ENCODE data around the gene LEFTY1.

The LEFTY1 gene

GRCh38 chr1:225878282-225878681, 10.7 kb downstream of the LEFTY1 start:
- no peak overlapping the region for H4K91ac ChIP-seq (ENCODE audit: low read depth, low read length)
- no peak overlapping the region for H3K4me3 ChIP-seq (ENCODE audit: low read depth, low read length)
- peaks cover 11% of the 10 kb centered on the region for H3K79me2 ChIP-seq (ENCODE audit: control insufficient read depth, insufficient read depth, low read length, poor library complexity)
- H3K4me1 ChIP-seq (ENCODE audit: control insufficient read depth in 1 of 2, insufficient read depth in 2 of 2, low read length in 2 of 2), result peaks cover 28 to 32% of the 10 kb centered on the region in 2 experiments
- H3K27ac ChIP-seq (ENCODE audit: low read depth, low read length), result no peak overlapping the region
- no peaks in the 10 kb centered on the region for H3K9me3 ChIP-seq (ENCODE audit: insufficient read depth, low read depth, low read length)
- no peak for DNase-seq
- no peak overlapping the region for H3K4ac ChIP-seq (ENCODE audit: low read depth, low read length)
- no peak overlapping the region for H4K8ac ChIP-seq (ENCODE audit: low read depth, low read length)
- peaks cover 25% of the 10 kb centered on the region for H3K79me1 ChIP-seq (ENCODE audit: low read length)
- H3K27me3 ChIP-seq (ENCODE audit: insufficient read depth, low read length), result no peaks in the 10 kb centered on the region
- WGBS (ENCODE audit: extremely low coverage, insufficient coverage, insufficient read length), result no CpG with 5 or more reads among the region's 4 CpGs
- H3K4me2 ChIP-seq (ENCODE audit: low read length), result no peak overlapping the region
- H3K14ac ChIP-seq (ENCODE audit: low read length), result no peak overlapping the region
- H2BK12ac ChIP-seq (ENCODE audit: low read length), result no peak overlapping the region
- peaks cover 3 to 5% of the 10 kb centered on the region in 2 experiments for H3K36me3 ChIP-seq (ENCODE audit: control insufficient read depth in 1 of 2, insufficient read depth in 2 of 2, low read length in 2 of 2)
- no peak overlapping the region for H3K9ac ChIP-seq (ENCODE audit: low read length)
- no peak overlapping the region for H3K18ac ChIP-seq (ENCODE audit: low read length)
- no peak overlapping the region for H2AFZ ChIP-seq (ENCODE audit: insufficient read depth, low read length, poor library complexity)
- no peak overlapping the region for H2BK5ac ChIP-seq (ENCODE audit: low read depth, low read length, poor library complexity)
- H4K12ac ChIP-seq (ENCODE audit: low read depth, low read length), result no peak overlapping the region
- no peak overlapping the region for H3K23ac ChIP-seq (ENCODE audit: low read length)
- no peak overlapping the region for H2AK5ac ChIP-seq (ENCODE audit: low read length)
- H2BK120ac ChIP-seq (ENCODE audit: insufficient read depth, low read length, poor library complexity), result no peak overlapping the region

- no peak overlapping the region for H4K8ac ChIP-seq (ENCODE audit: low read depth, low read length)
- no peak overlapping the region for H3K18ac ChIP-seq (ENCODE audit: low read length)
- whole genome bisulfite sequencing (ENCODE audit: extremely low coverage, insufficient coverage, insufficient read length), result no CpG with 5 or more reads among the region's 10 CpGs
- H3K36me3 ChIP-seq (ENCODE audit: control insufficient read depth in 1 of 2, insufficient read depth in 2 of 2, low read length in 2 of 2), result peaks cover 3 to 9% of the 10 kb centered on the region in 2 experiments
- no peak overlapping the region for H2BK5ac ChIP-seq (ENCODE audit: low read depth, low read length, poor library complexity)
- no peak overlapping the region for H3K27ac ChIP-seq (ENCODE audit: low read depth, low read length)
- H2AFZ ChIP-seq (ENCODE audit: insufficient read depth, low read length, poor library complexity), result no peak overlapping the region
- no peaks in the 10 kb centered on the region for H3K27me3 ChIP-seq (ENCODE audit: insufficient read depth, low read length)
- no peak overlapping the region for H3K9ac ChIP-seq (ENCODE audit: low read length)
- no peak overlapping the region for H2BK12ac ChIP-seq (ENCODE audit: low read length)
- no peak overlapping the region for H3K23ac ChIP-seq (ENCODE audit: low read length)
- no peak overlapping the region for H4K12ac ChIP-seq (ENCODE audit: low read depth, low read length)
- H4K91ac ChIP-seq (ENCODE audit: low read depth, low read length), result no peak overlapping the region
- H3K4me2 ChIP-seq (ENCODE audit: low read length), result no peak overlapping the region
- H3K79me2 ChIP-seq (ENCODE audit: control insufficient read depth, insufficient read depth, low read length, poor library complexity), result peaks cover 9% of the 10 kb centered on the region
- H3K14ac ChIP-seq (ENCODE audit: low read length), result no peak overlapping the region
- no peak overlapping the region for H2BK120ac ChIP-seq (ENCODE audit: insufficient read depth, low read length, poor library complexity)
- H3K4me3 ChIP-seq (ENCODE audit: low read depth, low read length), result no peak overlapping the region
- peaks cover 26 to 28% of the 10 kb centered on the region in 2 experiments for H3K4me1 ChIP-seq (ENCODE audit: control insufficient read depth in 1 of 2, insufficient read depth in 2 of 2, low read length in 2 of 2)
- H2AK5ac ChIP-seq (ENCODE audit: low read length), result no peak overlapping the region
- no peaks in the 10 kb centered on the region for H3K9me3 ChIP-seq (ENCODE audit: insufficient read depth, low read depth, low read length)
- peak; percentile 18 to 38 for DNase-seq
- H3K79me1 ChIP-seq (ENCODE audit: low read length), result peaks cover 20% of the 10 kb centered on the region
- no peak overlapping the region for H3K4ac ChIP-seq (ENCODE audit: low read depth, low read length)
Observed at GRCh38 chr1:225877580-225877979, 11.4 kb downstream of the LEFTY1 start.

- Histone ChIP-seq H3K36me3 (ENCODE audit: control insufficient read depth in 1 of 2, insufficient read depth in 2 of 2, low read length in 2 of 2) (peaks cover 3 to 9% of the 10 kb centered on the region in 2 experiments), H2AFZ (ENCODE audit: insufficient read depth, low read length, poor library complexity) (no peak overlapping the region), H3K4me3 (ENCODE audit: low read depth, low read length) (no peak overlapping the region), H3K27ac (ENCODE audit: low read depth, low read length) (no peak overlapping the region), H3K9me3 (ENCODE audit: insufficient read depth, low read depth, low read length) (no peaks in the 10 kb centered on the region), H4K12ac (ENCODE audit: low read depth, low read length) (no peak overlapping the region), H2BK5ac (ENCODE audit: low read depth, low read length, poor library complexity) (no peak overlapping the region), H3K4ac (ENCODE audit: low read depth, low read length) (no peak overlapping the region), H3K18ac (ENCODE audit: low read length) (no peak overlapping the region), H3K9ac (ENCODE audit: low read length) (no peak overlapping the region), H3K79me2 (ENCODE audit: control insufficient read depth, insufficient read depth, low read length, poor library complexity) (peaks cover 7% of the 10 kb centered on the region), H4K91ac (ENCODE audit: low read depth, low read length) (no peak overlapping the region), H3K79me1 (ENCODE audit: low read length) (peaks cover 15% of the 10 kb centered on the region), H2AK5ac (ENCODE audit: low read length) (no peak overlapping the region), H3K27me3 (ENCODE audit: insufficient read depth, low read length) (no peaks in the 10 kb centered on the region), H3K4me2 (ENCODE audit: low read length) (no peak overlapping the region), H4K8ac (ENCODE audit: low read depth, low read length) (no peak overlapping the region), H2BK120ac (ENCODE audit: insufficient read depth, low read length, poor library complexity) (no peak overlapping the region), H3K14ac (ENCODE audit: low read length) (no peak overlapping the region), H3K4me1 (ENCODE audit: control insufficient read depth in 1 of 2, insufficient read depth in 2 of 2, low read length in 2 of 2) (peaks cover 25 to 28% of the 10 kb centered on the region in 2 experiments), H2BK12ac (ENCODE audit: low read length) (no peak overlapping the region), H3K23ac (ENCODE audit: low read length) (no peak overlapping the region)
- no CpG with 5 or more reads among the region's 12 CpGs for WGBS (ENCODE audit: extremely low coverage, insufficient coverage, insufficient read length)
- DNase-seq, result peak in 1 of 2 donors; percentile 27
Observed at GRCh38 chr1:225876900-225877510, 11.9 kb downstream of the LEFTY1 start.

- H3K23ac ChIP-seq (ENCODE audit: low read length), result no peak overlapping the region
- peaks cover 2% of the 10 kb centered on the region for H3K79me2 ChIP-seq (ENCODE audit: control insufficient read depth, insufficient read depth, low read length, poor library complexity)
- peaks cover 19 to 21% of the 10 kb centered on the region in 2 experiments for H3K4me1 ChIP-seq (ENCODE audit: control insufficient read depth in 1 of 2, insufficient read depth in 2 of 2, low read length in 2 of 2)
- no peak overlapping the region for H2AFZ ChIP-seq (ENCODE audit: insufficient read depth, low read length, poor library complexity)
- H2AK5ac ChIP-seq (ENCODE audit: low read length), result no peak overlapping the region
- no peak overlapping the region for H2BK12ac ChIP-seq (ENCODE audit: low read length)
- H3K27ac ChIP-seq (ENCODE audit: low read depth, low read length), result peak overlapping the region; percentile 89
- H3K4ac ChIP-seq (ENCODE audit: low read depth, low read length), result no peak overlapping the region
- peaks cover 7% of the 10 kb centered on the region for H3K79me1 ChIP-seq (ENCODE audit: low read length)
- H3K14ac ChIP-seq (ENCODE audit: low read length), result peak overlapping the region; percentile 19
- H4K8ac ChIP-seq (ENCODE audit: low read depth, low read length), result no peak overlapping the region
- peaks cover 1% of the 10 kb centered on the region for H3K9me3 ChIP-seq (ENCODE audit: insufficient read depth, low read depth, low read length)
- H3K4me3 ChIP-seq (ENCODE audit: low read depth, low read length), result no peak overlapping the region
- no peak overlapping the region for H3K9ac ChIP-seq (ENCODE audit: low read length)
- no peak overlapping the region for H2BK120ac ChIP-seq (ENCODE audit: insufficient read depth, low read length, poor library complexity)
- peak; percentile 88 to 91 for DNase-seq
- no peaks in the 10 kb centered on the region for H3K27me3 ChIP-seq (ENCODE audit: insufficient read depth, low read length)
- no peak overlapping the region for H4K12ac ChIP-seq (ENCODE audit: low read depth, low read length)
- H3K18ac ChIP-seq (ENCODE audit: low read length), result no peak overlapping the region
- peak overlapping the region; percentile 53 for H2BK5ac ChIP-seq (ENCODE audit: low read depth, low read length, poor library complexity)
- H3K36me3 ChIP-seq (ENCODE audit: control insufficient read depth in 1 of 2, insufficient read depth in 2 of 2, low read length in 2 of 2), result peaks cover 9 to 17% of the 10 kb centered on the region in 2 experiments
- H3K4me2 ChIP-seq (ENCODE audit: low read length), result peak overlapping the region; percentile 38
- H4K91ac ChIP-seq (ENCODE audit: low read depth, low read length), result peak overlapping the region; percentile 49
- WGBS (ENCODE audit: extremely low coverage, insufficient coverage, insufficient read length), result no CpG with 5 or more reads among the region's 12 CpGs
Observed at GRCh38 chr1:225875044-225875815, 13.7 kb downstream of the LEFTY1 start.
